ENCODE measurements around the gene TEF.

- TF ChIP-seq CTCF (IDR thresholded peaks at IDR 0.05) (no peak), POLR2AphosphoS5 (IDR thresholded peaks at IDR 0.05) (no peak), EP300 (IDR thresholded peaks at IDR 0.05) (no peak), POLR2A (IDR thresholded peaks at IDR 0.05) (no peak)
These were observed 31.7 kb upstream of the TEF start for GRCh38 chr22:41350087-41350486.

All from sigmoid colon (tissue), 4 donors.